Effector memory CD4-positive, alpha-beta T cell (primary cell): Measurements from ENCODE around the gene CSRP1.
"Not testable (repeated sequence)": the region's sequence is repeated elsewhere in the genome, so short reads cannot be mapped to it uniquely, and the experiment has no call there.

Experiments used
- DNase-seq, 3 donors: peaks; one replicate each; pipeline ENCODE4 v3.0.0-alpha.2; 2020
- H3K27ac ChIP-seq: 2 replicates; pipeline ENCODE4 v1.7.0; 2013; ENCODE audit warnings: mild to moderate bottlenecking, low read length, moderate library complexity; ENCODE audit not compliant: insufficient read depth, poor library complexity, severe bottlenecking
- H3K27me3 ChIP-seq: replicated peaks from 2 replicates; pipeline ENCODE4 v1.7.0; 2013; ENCODE audit warnings: mild to moderate bottlenecking, low read length; ENCODE audit not compliant: insufficient read depth, control insufficient read depth, poor library complexity, severe bottlenecking
- H3K36me3 ChIP-seq: 2 replicates; pipeline ENCODE4 v1.7.0; 2013; ENCODE audit warnings: mild to moderate bottlenecking, low read length, moderate library complexity; ENCODE audit not compliant: control insufficient read depth, insufficient read depth
- H3K4me1 ChIP-seq: 2 replicates; pipeline ENCODE4 v1.7.0; 2013; ENCODE audit warnings: low read length, mild to moderate bottlenecking; ENCODE audit not compliant: control insufficient read depth, insufficient read depth, poor library complexity, severe bottlenecking
- H3K4me3 ChIP-seq: 2 replicates; pipeline ENCODE4 v1.7.0; 2013; ENCODE audit warnings: low read length, low read depth, mild to moderate bottlenecking; ENCODE audit not compliant: insufficient read depth, poor library complexity, severe bottlenecking
- H3K9me3 ChIP-seq: 2 replicates; pipeline ENCODE4 v1.7.0; 2013; ENCODE audit warnings: mild to moderate bottlenecking, low read length, moderate library complexity; ENCODE audit not compliant: control insufficient read depth

The CSRP1 gene

DNA sequence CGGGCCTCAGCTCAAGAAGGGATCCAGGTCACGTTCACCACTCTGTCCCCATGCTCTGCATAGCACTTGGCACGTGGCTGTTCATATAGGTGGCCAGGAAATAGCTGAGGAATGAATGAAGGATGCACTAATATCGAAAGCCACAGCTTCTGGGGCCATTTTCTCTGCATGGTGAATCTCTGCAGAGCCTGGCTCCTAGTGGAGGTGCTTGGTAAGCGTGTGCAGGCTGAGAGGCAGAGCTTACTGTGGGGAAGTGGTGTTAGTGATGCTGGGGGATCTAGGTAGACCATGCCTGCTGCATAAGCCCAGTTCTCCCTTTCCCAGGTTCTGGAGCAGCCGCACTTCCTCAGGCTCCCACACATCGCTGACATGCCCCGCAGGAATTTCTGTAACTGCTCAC, 8.3 kb downstream of the CSRP1 start:
- H3K36me3 ChIP-seq = peaks cover 29% of the 10 kb centered on the region
- H3K4me1 ChIP-seq = no peaks in the 10 kb centered on the region
- H3K27ac ChIP-seq = no peak overlapping the region
- H3K9me3 ChIP-seq = no peaks in the 10 kb centered on the region
- H3K4me3 ChIP-seq = no peak overlapping the region
- no peak for DNase-seq
- H3K27me3 ChIP-seq = no peaks in the 10 kb centered on the region

DNA sequence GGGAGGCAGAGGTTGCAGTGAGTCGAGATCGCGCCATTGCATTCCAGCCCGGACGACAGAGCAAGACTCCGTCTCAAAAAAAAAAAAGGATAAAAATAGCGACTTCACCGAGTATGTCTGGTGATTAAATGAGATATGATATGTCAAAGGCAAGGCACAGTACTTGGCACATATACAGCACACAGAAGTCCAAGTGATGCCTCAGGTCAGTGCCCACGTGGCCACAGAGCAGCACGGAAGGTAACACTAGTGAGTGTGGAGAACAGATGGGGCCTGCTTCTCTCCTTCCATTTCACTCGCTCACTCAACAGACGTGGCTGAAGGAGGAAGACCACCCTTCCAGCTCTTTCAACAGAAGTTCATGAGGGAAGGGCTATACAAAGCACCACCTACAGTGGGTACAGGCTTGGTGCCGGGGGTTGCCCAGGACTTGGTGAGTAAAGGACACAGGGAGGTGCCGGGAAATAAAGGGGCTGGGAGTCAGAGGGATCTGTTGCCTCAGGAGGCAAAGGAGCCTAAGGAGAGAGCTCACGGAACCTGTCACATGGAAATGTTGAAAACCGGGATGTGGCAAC, 8.9 kb downstream of the CSRP1 start:
- Histone ChIP-seq H3K9me3 (no peaks in the 10 kb centered on the region), H3K4me3 (no peak overlapping the region), H3K4me1 (no peaks in the 10 kb centered on the region), H3K36me3 (peaks cover 33% of the 10 kb centered on the region), H3K27ac (no peak overlapping the region), H3K27me3 (no peaks in the 10 kb centered on the region)
- DNase-seq = no peak

DNA sequence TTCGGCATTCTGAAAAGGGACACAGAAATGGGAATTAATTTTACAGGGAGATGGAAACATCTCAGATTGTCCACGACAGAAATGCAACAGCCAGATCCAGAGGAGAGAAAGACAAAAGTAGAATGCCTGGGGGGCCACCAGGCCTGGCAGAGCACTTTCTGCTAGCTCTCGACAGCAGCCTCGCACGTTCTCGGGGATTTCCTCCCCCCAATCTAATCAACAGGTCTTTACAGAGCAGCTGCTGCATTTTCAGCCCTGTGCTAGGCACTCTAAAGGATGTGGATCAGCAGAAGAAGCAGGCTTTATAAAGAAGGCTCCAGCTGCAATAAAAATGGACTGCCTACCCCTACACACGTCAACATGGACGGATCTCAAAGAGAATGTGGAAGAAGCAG, 10.6 kb downstream of the CSRP1 start:
- H3K4me1 ChIP-seq = no peaks in the 10 kb centered on the region

DNA sequence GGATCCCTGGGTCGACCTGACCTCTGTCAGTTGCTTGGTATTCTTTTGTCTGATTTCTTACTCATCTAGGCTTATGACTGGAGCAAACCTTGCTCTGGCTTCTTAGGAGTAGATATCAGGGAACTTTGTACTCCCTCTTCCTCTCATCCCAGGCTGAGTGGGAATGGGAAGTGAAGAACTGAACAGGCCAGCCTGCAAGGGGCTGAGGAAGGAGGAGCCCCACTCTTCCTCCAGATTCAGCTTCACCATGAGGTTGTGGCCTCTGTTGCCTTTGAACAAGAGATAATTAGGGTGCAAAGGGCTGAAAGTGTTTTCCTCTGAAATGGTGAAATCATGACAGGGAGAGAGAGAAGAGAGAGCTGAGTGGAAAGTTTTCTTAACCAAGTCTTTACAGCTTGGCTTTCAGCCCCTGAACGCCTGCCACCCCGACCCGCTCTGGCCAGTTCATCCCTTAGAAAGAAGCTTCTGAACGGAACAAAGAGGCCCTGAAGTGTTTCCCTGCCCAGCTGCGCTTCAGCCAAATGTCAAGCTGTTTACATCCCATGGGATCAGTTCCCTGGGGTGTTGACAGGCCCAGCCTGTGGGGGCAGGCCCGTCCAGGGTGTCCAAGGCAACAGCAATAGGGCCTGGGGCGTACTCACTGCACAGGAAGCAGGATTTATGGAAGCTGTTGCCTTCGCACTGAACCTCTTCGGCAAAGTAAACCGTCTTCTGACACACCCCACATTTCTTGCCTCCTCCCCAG, 11.2 kb downstream of the CSRP1 start:
- H3K4me3 ChIP-seq = no peak overlapping the region
- H3K9me3 ChIP-seq = no peaks in the 10 kb centered on the region
- DNase-seq = no peak
- H3K27ac ChIP-seq = no peak overlapping the region
- H3K36me3 ChIP-seq = peaks cover 39% of the 10 kb centered on the region
- no peaks in the 10 kb centered on the region for H3K4me1 ChIP-seq
- no peaks in the 10 kb centered on the region for H3K27me3 ChIP-seq

More for the DNA sequence above, 10.6 kb downstream of the CSRP1 start:
- Histone ChIP-seq H3K27me3 (no peaks in the 10 kb centered on the region), H3K36me3 (peaks cover 36% of the 10 kb centered on the region), H3K9me3 (no peaks in the 10 kb centered on the region), H3K4me3 (no peak overlapping the region), H3K27ac (no peak overlapping the region)
- DNase-seq = no peak

DNA sequence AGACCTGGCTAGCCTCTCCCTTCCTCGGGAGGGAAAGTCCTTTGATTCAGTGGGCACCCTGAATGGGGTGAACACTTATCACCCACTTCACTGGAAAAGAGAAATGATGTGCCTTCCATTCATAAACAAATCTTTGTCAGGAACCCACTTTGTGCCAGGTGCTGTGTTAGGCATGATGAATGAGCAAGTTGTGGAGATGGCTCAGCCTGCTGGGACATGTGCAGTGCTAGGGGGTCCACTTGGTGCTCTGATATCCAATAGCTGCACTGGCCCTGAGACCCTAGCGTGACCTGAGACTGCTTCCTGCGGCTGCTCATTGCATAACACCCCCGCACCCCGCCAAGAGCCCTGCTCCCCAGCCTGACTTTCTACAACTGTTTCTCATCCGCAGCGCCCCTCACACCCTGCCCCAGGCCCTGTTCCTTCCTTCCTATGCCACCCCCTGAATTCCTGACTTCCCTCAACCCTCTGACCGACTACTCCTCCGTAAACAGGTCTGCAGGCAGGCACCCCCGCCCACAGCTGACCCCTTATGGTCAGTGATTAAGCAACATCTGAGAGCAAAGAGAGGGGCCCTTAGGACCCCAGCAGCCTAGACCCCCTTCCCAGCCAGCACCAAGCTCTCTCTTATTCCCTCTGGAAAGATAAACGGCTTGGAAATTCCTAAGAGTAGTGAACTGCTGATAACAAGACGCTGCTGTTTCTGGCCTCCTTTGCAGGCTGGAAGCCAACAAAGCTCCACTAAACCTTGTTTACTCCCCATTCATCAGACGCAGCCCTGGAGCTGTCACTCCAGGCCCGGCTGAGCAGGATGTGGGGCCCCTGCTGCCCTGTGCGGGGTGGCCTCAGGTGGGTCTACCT, 12.9 kb downstream of the CSRP1 start:
- H3K27me3 ChIP-seq = no peaks in the 10 kb centered on the region
- peaks cover 56% of the 10 kb centered on the region for H3K36me3 ChIP-seq
- H3K4me3 ChIP-seq = no peak overlapping the region
- H3K4me1 ChIP-seq = no peaks in the 10 kb centered on the region
- H3K9me3 ChIP-seq = no peaks in the 10 kb centered on the region
- no peak overlapping the region for H3K27ac ChIP-seq
- no peak for DNase-seq

DNA sequence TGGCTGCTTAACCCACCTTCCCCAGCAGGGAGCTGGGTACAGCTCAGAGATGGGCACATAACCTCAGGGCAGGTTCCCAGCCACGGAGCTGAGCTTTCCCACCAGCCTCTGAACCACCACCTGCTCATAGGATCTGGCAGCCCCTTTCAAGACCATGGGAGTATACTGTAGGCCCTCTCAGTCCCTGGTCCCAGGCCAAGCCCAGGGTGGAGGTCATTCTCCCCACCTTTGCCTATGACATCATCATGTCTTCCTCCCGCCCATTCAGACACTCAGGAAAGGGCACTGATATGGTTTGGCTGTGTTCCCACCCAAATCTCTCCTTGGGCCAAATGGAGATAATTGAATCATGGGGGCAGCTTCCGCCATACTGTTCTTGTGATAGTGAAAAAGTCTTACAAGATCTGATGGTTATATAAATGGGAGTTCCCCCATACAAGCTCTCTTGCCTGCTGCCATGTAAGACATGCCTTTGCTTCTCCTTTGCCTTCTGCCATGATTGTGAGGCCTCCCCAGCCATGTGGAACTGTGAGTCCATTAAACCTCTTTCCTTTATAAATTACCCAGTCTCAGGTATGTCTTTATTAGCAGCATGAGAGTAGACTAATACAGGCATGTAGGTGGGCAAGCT, 13.8 kb downstream of the CSRP1 start:
- H3K4me3 ChIP-seq, H3K9me3 ChIP-seq, DNase-seq, H3K27ac ChIP-seq, H3K4me1 ChIP-seq, H3K27me3 ChIP-seq: not testable (repeated sequence)
- peaks cover 62% of the 10 kb centered on the region for H3K36me3 ChIP-seq

DNA sequence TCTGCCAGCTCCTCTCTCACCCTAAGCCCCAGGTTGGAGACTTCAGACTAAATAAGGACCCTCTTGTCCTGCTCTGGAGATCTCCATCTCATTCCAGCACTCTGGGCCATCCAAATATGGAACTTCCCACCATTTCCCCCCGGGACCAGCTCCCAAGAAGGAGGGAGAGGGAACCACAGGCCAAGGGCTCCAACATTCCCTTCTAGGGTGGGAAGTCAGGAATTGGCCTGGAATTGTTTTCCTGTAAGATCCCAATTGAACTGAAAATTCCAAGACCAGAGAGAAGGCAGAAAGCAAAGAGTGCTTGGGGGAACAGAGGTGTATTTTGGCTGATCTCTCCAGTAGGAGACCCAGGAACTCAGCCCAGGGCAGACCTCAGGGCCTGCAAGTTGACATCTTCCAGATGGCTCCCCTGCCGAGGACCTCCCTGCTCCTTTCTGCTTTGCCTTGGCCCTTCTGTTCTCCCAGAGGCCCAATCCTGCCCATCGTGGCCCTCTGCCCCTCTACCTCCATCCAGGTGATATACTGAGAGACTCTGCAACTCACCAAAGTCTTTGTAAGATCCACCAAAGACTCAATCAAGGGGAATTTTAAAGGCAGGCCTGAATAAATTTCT, 14.9 kb downstream of the CSRP1 start:
- Histone ChIP-seq H3K4me3 (no peak overlapping the region), H3K27me3 (no peaks in the 10 kb centered on the region), H3K36me3 (peaks cover 73% of the 10 kb centered on the region), H3K4me1 (no peaks in the 10 kb centered on the region), H3K27ac (no peak overlapping the region), H3K9me3 (no peaks in the 10 kb centered on the region)
- no peak for DNase-seq

DNA sequence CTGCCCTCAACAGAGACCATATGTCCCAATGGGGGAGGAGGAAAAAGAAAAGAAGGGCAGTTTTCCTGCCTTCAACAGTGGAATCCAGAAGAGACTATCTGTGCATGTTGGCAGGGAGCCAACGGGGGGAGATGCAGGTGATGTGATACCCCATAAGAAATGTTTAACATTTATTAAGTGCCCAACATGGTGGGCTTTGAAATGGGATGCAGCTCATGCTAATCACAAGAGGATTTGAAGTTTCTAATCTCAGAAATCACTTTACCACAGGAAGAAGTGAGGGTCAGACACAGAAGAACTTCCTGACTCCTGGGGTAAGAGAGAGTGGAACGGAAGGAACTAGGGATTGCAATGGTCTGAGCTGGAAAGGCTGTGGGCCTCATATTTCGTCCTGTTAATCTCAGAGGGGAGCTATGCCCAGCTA, 16.2 kb downstream of the CSRP1 start:
- Histone ChIP-seq H3K27me3 (no peaks in the 10 kb centered on the region), H3K36me3 (peaks cover 74% of the 10 kb centered on the region), H3K4me1 (no peaks in the 10 kb centered on the region), H3K9me3 (no peaks in the 10 kb centered on the region), H3K4me3 (no peak overlapping the region), H3K27ac (no peak overlapping the region)
- no peak for DNase-seq

DNA sequence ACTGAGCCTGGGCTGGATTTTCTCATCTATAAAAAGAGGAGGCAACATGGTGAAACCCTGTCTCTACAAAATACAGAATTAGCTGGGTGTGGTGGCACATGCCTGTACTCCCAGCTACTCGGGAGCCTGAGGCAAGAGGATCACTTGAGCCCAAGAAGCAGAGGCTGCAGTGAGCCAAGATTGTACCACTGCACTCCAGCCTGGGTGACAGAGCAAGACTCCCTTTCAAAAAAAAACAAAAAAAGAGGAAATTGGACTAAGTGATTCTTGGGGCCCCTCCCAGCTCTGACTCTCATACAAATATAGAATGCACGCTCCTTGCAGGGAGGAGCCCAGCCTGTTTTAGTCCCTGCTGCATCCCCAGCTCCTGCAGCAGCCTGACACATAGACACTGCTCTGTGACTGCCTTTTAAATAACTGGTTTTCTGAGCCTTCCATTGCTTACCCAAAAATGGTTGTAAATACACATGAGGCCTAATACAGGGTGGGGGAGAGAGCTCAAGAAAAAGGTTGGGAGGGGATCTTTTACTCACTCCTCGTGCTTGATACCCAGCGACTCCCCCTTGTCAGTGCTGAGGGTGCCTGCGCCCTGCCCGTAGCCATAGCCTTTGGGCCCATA, 17.2 kb downstream of the CSRP1 start:
- no peaks in the 10 kb centered on the region for H3K4me1 ChIP-seq

More for the DNA sequence above, 17.2 kb downstream of the CSRP1 start:
- no peak for DNase-seq
- H3K27me3 ChIP-seq = no peaks in the 10 kb centered on the region
- H3K9me3 ChIP-seq = no peaks in the 10 kb centered on the region
- no peak overlapping the region for H3K4me3 ChIP-seq
- no peak overlapping the region for H3K27ac ChIP-seq
- H3K36me3 ChIP-seq = peaks cover 70% of the 10 kb centered on the region
